Memory B cell (primary cell): ENCODE data around the gene ARFIP2.
A peak's percentile ranks its signal among the peaks of the same experiment; 100 is the strongest.

ENCODE experiments used
- ATAC-seq: fragments of 150-1000 bp; cut with Tn5 transposase; 2 replicates; pipeline ENCODE4 v1.10.0; 2021; ENCODE audit warnings: low read depth, mild to moderate bottlenecking, moderate library complexity
- DNase-seq, 2 donors: peaks; one replicate each; pipeline ENCODE4 v3.0.0; 2022; ENCODE audit warnings: low spot score in 2 of 2
- H3K27ac Mint-ChIP-seq: one replicate; pipeline ENCODE4 v1.8.0; 2022; ENCODE audit warnings: mild to moderate bottlenecking, moderate library complexity, mixed read lengths
- H3K27me3 Mint-ChIP-seq: one replicate; pipeline ENCODE4 v1.8.0; 2022; ENCODE audit warnings: mixed read lengths
- H3K36me3 Mint-ChIP-seq: one replicate; pipeline ENCODE4 v1.8.0; 2022; ENCODE audit warnings: mild to moderate bottlenecking, mixed read lengths
- H3K4me1 Mint-ChIP-seq: one replicate; pipeline ENCODE4 v1.8.0; 2022; ENCODE audit warnings: mixed read lengths
- H3K4me3 Mint-ChIP-seq: one replicate; pipeline ENCODE4 v1.8.0; 2022; ENCODE audit warnings: mild to moderate bottlenecking, moderate library complexity, mixed read lengths
- H3K9me3 Mint-ChIP-seq: one replicate; pipeline ENCODE4 v1.8.0; 2022; ENCODE audit warnings: mixed read lengths

The ARFIP2 gene

DNA sequence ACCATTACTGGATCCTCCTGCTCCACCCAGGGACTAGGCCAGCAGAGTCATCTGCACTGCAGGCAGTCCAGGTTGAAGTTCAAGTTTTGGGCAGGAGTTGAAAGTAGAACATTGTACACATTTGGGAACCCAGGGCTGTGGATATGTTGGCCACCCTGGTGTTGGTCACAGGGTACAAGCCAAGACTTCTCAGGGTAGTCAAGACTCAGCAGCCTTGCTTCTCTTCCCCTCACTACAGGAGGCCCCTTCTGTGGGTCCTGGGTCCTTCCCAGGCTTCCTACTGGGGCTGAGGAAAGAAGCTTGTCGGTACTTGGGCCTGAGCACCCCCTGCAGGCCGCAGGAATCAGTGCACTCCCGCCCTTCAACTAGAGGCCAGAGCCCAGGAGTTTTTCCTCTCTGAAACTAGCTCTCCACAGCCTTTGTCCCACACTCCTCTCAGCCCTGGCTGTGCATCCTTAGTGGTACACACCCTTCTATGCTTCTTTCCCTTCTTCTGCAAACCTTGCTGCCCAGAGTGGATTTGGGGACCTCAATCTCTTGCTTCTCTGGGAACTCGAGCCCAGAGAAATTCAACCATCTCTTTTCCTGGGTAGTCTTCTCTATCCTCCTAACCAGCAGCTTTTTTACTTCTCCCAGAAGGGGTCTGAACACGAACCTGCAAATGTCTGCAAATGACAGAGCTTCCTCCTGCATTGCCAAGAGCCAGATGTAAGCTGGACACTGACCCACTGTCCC is 37.7 kb downstream of the ARFIP2 start:
- H3K36me3 Mint-ChIP-seq: peaks cover 1% of the 10 kb centered on the region
- DNase-seq (peak; percentile 34 to 42), ATAC-seq (peak; percentile 76)
- H3K4me3 Mint-ChIP-seq: no peak overlapping the region
- H3K27me3 Mint-ChIP-seq: peaks cover 3% of the 10 kb centered on the region
- no peak overlapping the region for H3K27ac Mint-ChIP-seq
- H3K9me3 Mint-ChIP-seq: no peaks in the 10 kb centered on the region
- H3K4me1 Mint-ChIP-seq: no peaks in the 10 kb centered on the region

GRCh38 chr11:6442441-6442840 is 38.7 kb downstream of the ARFIP2 start:
- Mint-ChIP-seq H3K4me1 (no peaks in the 10 kb centered on the region), H3K9me3 (no peaks in the 10 kb centered on the region), H3K27ac (no peak overlapping the region), H3K27me3 (peaks cover 3% of the 10 kb centered on the region), H3K36me3 (no peaks in the 10 kb centered on the region), H3K4me3 (no peak overlapping the region)
- ATAC-seq: no peak
- no peak for DNase-seq

DNA sequence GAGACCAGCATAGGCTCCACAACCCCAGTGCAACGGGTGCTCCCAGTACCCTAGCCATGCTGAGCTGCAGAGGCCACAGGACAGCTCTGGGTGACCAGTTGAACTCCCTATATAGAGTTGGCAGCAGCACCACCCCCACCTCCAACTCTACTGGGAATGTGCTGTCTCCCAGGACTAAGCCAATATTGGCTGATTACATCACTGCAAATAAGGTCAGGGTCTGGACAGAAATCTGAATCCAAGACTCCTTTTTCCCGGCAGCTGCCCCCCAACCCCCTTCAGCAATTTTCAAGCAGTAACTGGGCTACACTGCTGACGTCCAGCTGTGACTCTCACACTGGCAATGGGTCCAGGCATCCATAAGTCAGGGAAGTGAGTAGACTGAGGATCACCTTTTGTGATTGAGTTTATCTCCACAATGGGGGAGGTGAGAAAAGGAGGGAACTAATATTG is 40.2 kb downstream of the ARFIP2 start, which contains the start of gene HPX:
Gene HPX (minus strand): TSS at position 82 of the 453 bp plus-strand sequence. CDS start 24 bp downstream, at position 58.
- Mint-ChIP-seq H3K4me1 (peaks cover under 1% of the 10 kb centered on the region), H3K36me3 (no peaks in the 10 kb centered on the region), H3K27me3 (peaks cover under 1% of the 10 kb centered on the region), H3K4me3 (no peak within 1 kb of the TSS), H3K9me3 (no peaks in the 10 kb centered on the region), H3K27ac (no peak within 1 kb of the TSS)
- ATAC-seq (no peak), DNase-seq (no peak)

DNA sequence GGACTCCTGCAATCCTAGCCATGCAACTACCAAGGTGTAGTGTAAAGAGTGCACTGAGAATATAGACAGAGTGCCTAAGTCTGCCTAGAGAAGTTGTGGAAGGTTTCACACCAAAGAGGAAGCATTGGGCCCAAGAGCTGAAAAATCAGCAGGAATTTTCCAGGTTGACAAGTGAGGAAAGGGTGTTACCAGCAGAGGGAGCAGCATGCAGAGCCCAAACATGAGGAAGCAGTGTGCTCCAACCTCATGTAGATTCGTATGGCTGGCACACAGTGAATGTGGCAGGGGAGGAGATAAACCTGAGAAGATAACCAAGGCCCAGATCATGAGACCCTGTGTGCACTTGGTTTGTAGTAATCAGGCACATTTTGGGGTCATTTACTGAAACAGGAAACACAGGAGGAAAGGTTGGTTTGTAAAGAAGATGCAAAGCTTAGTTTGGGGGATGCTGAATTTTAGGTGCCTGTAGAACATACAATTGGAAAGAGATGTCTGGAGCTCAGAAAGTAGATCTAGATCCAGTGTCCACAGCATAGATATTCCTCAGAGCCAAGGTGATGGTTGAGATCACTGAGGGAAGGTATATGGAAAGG is 42.1 kb downstream of the ARFIP2 start:
- DNase-seq (no peak), ATAC-seq (peak; percentile 31)
- Mint-ChIP-seq H3K36me3 (no peaks in the 10 kb centered on the region), H3K27ac (no peak overlapping the region), H3K4me3 (no peak overlapping the region), H3K4me1 (peaks cover 2% of the 10 kb centered on the region), H3K27me3 (peaks cover 4% of the 10 kb centered on the region), H3K9me3 (no peaks in the 10 kb centered on the region)

DNA sequence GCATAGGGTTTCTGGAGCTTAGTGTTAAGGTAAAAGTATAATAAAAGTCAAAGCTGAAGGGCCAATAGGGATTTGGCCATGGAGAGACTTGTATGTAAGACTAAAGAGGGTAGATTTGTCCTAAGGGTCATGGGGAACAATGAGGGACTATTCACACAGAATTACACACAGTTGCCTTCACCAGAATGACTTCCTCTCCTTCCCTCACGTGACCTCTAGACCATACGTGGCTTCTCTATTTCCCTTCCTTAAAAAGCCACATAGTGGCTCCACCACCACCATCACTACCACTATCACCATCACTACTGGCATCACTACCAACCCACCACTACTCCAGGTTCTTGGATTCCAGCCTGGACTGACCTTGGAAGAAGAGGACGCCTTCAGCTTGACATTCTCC is 43.1 kb downstream of the ARFIP2 start:
- no peak overlapping the region for H3K27ac Mint-ChIP-seq
- H3K4me3 Mint-ChIP-seq: no peak overlapping the region
- peaks cover 2% of the 10 kb centered on the region for H3K4me1 Mint-ChIP-seq
- H3K27me3 Mint-ChIP-seq: peaks cover 6% of the 10 kb centered on the region
- H3K36me3 Mint-ChIP-seq: no peaks in the 10 kb centered on the region
- DNase-seq (no peak), ATAC-seq (peak; percentile 68)
- no peaks in the 10 kb centered on the region for H3K9me3 Mint-ChIP-seq

DNA sequence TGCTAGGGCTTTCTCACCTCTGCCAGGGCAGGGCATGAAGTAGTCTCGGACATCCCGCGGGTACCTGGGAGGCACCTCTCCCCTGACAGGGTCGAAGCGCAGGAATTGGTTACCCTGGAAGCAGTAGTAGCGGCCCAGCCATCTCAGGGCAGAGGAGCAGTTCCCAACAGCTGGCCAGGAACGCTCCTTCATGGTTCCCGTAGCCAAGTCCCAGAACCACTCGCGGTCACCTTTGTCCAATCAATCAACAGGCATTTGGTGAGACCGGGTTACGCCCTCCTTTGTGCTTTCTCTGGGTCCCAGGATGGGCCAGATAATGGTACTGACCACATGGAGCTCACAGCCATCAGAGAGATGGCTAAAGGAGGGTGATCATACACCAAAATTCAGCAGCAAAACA is 43.7 kb downstream of the ARFIP2 start:
- Mint-ChIP-seq H3K9me3 (no peaks in the 10 kb centered on the region), H3K27ac (no peak overlapping the region), H3K36me3 (no peaks in the 10 kb centered on the region), H3K4me1 (peaks cover 2% of the 10 kb centered on the region), H3K27me3 (peaks cover 7% of the 10 kb centered on the region), H3K4me3 (no peak overlapping the region)
- DNase-seq: no peak
- no peak for ATAC-seq

DNA sequence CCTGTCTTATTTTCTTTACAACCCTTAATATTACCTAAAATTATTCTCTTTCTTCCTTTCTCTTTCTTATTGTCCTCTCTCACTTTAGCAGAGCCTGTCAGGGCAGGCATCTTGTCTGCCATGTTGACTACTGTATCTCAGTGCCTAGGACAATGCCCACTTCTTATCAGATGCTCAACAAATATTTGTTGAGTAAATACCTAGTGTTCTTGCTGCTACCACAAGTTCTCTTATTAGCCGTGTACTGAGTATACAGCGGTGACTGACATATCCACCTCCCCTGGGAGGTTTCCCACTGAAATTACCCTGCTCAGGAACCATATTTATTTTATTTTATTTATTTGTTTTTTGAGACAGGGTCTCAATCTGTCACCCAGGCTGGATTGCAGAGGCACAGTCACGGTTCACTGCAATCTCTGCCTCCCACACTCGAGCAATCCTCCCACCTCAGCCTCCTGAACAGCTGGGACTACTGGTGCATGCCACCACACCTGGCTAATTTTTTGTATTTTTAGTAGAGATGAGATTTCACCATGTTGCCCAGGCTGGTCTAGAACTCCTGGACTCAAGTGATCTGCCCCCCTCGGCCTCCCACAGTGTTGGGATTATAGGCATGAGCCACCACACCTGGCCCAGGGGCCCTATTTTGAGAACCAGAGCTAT is 47.0 kb downstream of the ARFIP2 start:
- Mint-ChIP-seq H3K4me3 (no peak overlapping the region), H3K27ac (no peak overlapping the region), H3K4me1 (peaks cover 2% of the 10 kb centered on the region), H3K9me3 (no peaks in the 10 kb centered on the region), H3K36me3 (no peaks in the 10 kb centered on the region), H3K27me3 (peaks cover 7% of the 10 kb centered on the region)
- DNase-seq (no peak), ATAC-seq (no peak)

DNA sequence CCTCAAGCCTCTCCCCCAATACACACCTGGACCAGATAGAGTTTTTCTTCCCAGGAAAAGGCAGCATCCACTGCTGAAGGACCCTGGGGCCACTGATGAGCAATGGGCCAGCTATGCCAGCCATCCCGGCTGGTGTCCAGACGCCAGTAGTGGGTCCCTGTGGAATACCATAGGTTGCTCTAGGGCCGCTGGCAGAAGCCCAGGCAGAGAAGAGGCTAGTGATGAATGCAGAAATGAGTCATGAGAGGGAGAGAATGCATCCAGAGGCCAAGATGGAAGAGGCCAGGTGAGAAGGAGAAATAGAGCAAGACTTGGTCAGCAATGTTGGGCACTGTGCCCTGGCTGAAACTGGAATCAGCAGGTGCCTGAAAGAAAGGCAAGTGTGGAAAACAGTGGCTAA is 49.3 kb downstream of the ARFIP2 start:
- Mint-ChIP-seq H3K9me3 (no peaks in the 10 kb centered on the region), H3K4me3 (no peak overlapping the region), H3K4me1 (peaks cover 2% of the 10 kb centered on the region), H3K36me3 (no peaks in the 10 kb centered on the region), H3K27me3 (peaks cover 7% of the 10 kb centered on the region), H3K27ac (no peak overlapping the region)
- ATAC-seq (no peak), DNase-seq (no peak)

GRCh38 chr11:6427516-6427915 is 53.6 kb downstream of the ARFIP2 start:
- Mint-ChIP-seq H3K27me3 (peaks cover 9% of the 10 kb centered on the region), H3K4me3 (no peak overlapping the region), H3K27ac (no peak overlapping the region), H3K4me1 (no peaks in the 10 kb centered on the region), H3K36me3 (no peaks in the 10 kb centered on the region), H3K9me3 (no peaks in the 10 kb centered on the region)
- no peak for ATAC-seq
- DNase-seq: no peak
